ENCODE measurements around the gene TMEM258. TPM values are rescaled to one million over a fixed set of nuclear protein-coding genes. Genes with fewer than 3 reads are reported as not detected.

TMEM258 gene
- total RNA-seq, 2 experiments from 2014 or later: 172 to 176 TPM

DNA sequence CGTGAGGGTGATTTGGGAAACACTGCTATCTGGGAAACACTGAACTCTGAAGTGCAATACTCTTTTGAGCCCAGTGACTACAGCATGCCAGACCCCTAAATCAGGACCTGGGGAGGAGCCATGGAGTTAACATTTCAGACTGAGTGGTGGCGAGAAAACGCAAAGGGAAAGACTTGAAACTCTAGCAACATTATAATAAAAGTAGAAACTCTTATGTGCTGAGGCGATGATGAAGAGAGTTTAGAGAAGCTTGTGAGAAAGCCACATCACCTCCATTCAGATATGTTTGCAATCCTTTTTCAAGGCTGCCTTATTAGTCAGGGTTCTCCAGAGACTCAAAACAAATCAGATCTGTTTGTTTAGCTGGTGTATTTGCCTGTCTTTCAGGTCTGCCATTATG is 2.2 kb upstream of the TMEM258 start:
- ChIA-PET CTCF (interaction anchor here (0.6 to 9.4 kb wide), 3 partner anchors 20 to 157 kb away, joined by 3 to 115 read pairs (median 3); partner anchors contain the start of gene FADS1), POLR2A (interaction anchor here (1.8 kb wide), 1 partner anchor 21 kb away, joined by 5 read pairs; no protein-coding TSS in a partner anchor)
- H3K9me3 Mint-ChIP-seq (ENCODE audit: low read depth): no peaks in the 10 kb centered on the region
- peaks cover 52% of the 10 kb centered on the region for H3K36me3 Mint-ChIP-seq (ENCODE audit: low read depth)
- DNase-seq (no peak), ATAC-seq (no peak)
- H3K27ac Mint-ChIP-seq: no peak overlapping the region
- H3K4me3 Mint-ChIP-seq: peak overlapping the region; percentile 38
- H3K4me1 Mint-ChIP-seq: peaks cover 44% of the 10 kb centered on the region
- intact Hi-C loops (cut with DNase I, micrococcal nuclease): loop anchor here (5.0 kb wide), 2 partner anchors 328 to 933 kb away; partner anchors contain the start of genes HNRNPUL2 (in 1 of the 2), INCENP (in 1 of the 2) and TTC9C (in 1 of the 2)
- no peaks in the 10 kb centered on the region for H3K27me3 Mint-ChIP-seq

DNA sequence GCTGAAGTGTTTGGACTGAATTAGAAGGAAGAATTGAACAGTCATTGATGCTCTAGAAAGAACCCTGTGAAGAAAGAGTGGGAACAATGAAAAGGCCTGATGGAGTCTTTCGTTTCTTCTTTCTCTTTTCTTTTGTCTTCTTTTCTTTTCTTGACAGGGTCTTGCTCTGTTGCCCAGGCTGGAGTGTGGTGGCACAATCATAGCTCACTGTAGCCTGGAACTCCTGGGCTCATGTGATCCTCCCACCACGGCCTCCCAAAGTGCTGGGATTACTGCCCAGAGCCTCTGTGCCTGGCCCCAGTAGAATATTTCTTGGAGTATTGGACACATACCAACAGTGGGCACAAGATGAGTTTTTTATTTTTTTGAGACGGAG is 1.4 kb upstream of the TMEM258 start:
- no peak for DNase-seq
- POLR2A ChIA-PET: interaction anchor here (1.0 to 1.8 kb wide), 2 partner anchors 21 to 34 kb away, joined by 3 to 5 read pairs; no protein-coding TSS in a partner anchor
- peak overlapping the region; percentile 89 for H3K27ac Mint-ChIP-seq
- CTCF ChIA-PET: interaction anchor here (0.6 to 9.4 kb wide), 6 partner anchors 8 to 288 kb away, joined by 3 to 115 read pairs (median 4); partner anchors contain the start of gene FADS1
- ATAC-seq: no peak
- no peaks in the 10 kb centered on the region for H3K9me3 Mint-ChIP-seq (ENCODE audit: low read depth)
- H3K4me3 Mint-ChIP-seq: peak overlapping the region; percentile 92
- intact Hi-C loops (cut with DNase I, micrococcal nuclease): loop anchor here (2.0 to 5.0 kb wide), 3 partner anchors 23 to 933 kb away; partner anchors contain the start of genes FADS1 (in 1 of the 2), HNRNPUL2 (in 1 of the 2), INCENP (in 1 of the 2) and TTC9C (in 1 of the 2)
- H3K27me3 Mint-ChIP-seq: no peaks in the 10 kb centered on the region
- H3K36me3 Mint-ChIP-seq (ENCODE audit: low read depth): peaks cover 53% of the 10 kb centered on the region
- peaks cover 44% of the 10 kb centered on the region for H3K4me1 Mint-ChIP-seq

DNA sequence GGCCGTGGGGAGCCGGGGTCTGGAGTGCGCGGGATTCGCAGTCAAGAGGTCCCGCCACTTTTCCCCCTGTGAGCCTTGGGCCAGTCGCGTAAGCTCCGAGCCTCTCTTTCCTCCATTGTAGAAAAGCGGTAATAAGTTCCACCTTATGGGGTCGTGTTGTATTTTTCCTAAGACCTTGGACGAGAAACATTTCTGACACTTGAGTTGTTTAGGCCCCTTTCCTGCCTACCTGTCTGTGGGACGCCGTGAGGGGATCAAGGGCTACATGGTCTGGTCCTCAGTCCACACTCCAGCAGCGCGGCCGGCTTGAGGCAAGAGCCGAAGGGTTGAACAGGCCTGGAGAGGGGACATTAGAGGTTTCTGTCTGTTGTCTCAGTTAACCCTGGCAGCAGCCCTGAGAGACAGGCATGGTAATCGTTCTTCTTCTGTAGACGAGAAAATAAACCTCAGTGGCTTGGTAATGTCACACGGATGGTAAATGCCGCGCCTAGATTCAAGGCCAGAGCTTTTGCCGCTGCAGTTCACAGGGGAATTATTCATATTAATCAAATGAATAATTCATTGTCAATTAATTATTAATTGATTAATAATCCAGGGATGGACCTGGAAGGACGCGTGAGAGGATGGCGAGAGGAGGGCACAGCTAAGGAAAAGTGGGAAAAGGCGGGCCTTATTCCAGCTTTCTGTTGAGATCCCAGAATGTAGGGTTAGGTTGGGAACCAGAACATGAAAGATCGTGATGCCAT is 857 bp upstream of the TMEM258 start:
- intact Hi-C loops (cut with DNase I, micrococcal nuclease): loop anchor here (2.0 to 5.0 kb wide), 3 partner anchors 24 to 934 kb away; partner anchors contain the start of genes FADS1 (in 1 of the 2), HNRNPUL2 (in 1 of the 2), INCENP (in 1 of the 2) and TTC9C (in 1 of the 2)
- peak overlapping the region; percentile 92 for H3K4me3 Mint-ChIP-seq
- ChIA-PET CTCF (interaction anchor here (0.6 to 9.4 kb wide), 11 partner anchors 9 to 289 kb away, joined by 3 to 115 read pairs (median 4); partner anchors contain the start of gene FADS1), POLR2A (interaction anchor here (0.6 to 1.8 kb wide), 4 partner anchors 11 to 106 kb away, joined by 3 to 5 read pairs (median 3); no protein-coding TSS in a partner anchor)
- H3K36me3 Mint-ChIP-seq (ENCODE audit: low read depth): peaks cover 51% of the 10 kb centered on the region
- DNase-seq: peak; percentile 22
- no peaks in the 10 kb centered on the region for H3K27me3 Mint-ChIP-seq
- H3K27ac Mint-ChIP-seq: peak overlapping the region; percentile 98
- ATAC-seq: peak; percentile 33
- H3K9me3 Mint-ChIP-seq (ENCODE audit: low read depth): no peaks in the 10 kb centered on the region
- peaks cover 44% of the 10 kb centered on the region for H3K4me1 Mint-ChIP-seq

DNA sequence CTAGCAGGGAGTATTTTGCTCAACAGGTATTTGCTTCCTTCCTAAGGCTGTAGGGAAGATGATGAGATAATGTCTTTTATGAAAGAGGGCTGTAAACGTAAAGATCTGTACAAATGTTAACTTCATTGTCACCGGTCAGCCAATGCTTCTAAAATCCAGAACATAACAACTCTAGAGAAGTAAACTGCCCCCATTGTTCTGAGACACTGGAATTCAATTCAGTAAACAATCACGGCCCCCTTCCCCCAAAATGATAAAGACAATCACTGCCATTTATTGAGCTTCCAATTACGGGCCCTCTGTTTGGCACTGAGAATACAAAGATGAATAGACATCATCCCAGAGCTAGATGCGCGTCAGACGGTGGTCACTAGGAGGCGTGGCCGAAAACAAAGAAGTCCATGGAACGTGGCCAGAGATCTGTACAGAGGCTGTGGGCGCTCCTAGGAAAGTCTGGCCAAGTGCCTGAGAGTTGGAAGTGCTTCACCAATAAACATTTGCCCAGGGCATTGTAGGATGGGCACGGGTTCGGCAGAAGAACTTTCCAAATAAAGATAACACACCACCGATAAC is 576 bp downstream of the TMEM258 start:
- peak; percentile 73 for DNase-seq
- intact Hi-C loops (cut with DNase I, micrococcal nuclease): loop anchor here (1.0 to 5.0 kb wide), 14 partner anchors 15 to 935 kb away; partner anchors contain the start of genes INCENP (in 2 of the 2), CPSF7 (in 1 of the 2), FADS1 (in 1 of the 2) and FADS3 (in 1 of the 2)
- H3K4me3 Mint-ChIP-seq: peak overlapping the region; percentile 92
- CTCF ChIA-PET: interaction anchor here (0.7 to 9.4 kb wide), 5 partner anchors 22 to 596 kb away, joined by 3 to 115 read pairs (median 3); partner anchors contain the start of gene FADS1
- peaks cover 47% of the 10 kb centered on the region for H3K36me3 Mint-ChIP-seq (ENCODE audit: low read depth)
- peaks cover 39% of the 10 kb centered on the region for H3K4me1 Mint-ChIP-seq
- ATAC-seq: peak; percentile 54
- POLR2A ChIA-PET: interaction anchor here (0.6 to 1.4 kb wide), 4 partner anchors 23 to 250 kb away, joined by 3 to 5 read pairs (median 4); no protein-coding TSS in a partner anchor
- no peaks in the 10 kb centered on the region for H3K9me3 Mint-ChIP-seq (ENCODE audit: low read depth)
- peak overlapping the region; percentile 98 for H3K27ac Mint-ChIP-seq
- no peaks in the 10 kb centered on the region for H3K27me3 Mint-ChIP-seq

GRCh38 chr11:61787928-61788491 is 4.4 kb downstream of the TMEM258 start:
- H3K9me3 Mint-ChIP-seq (ENCODE audit: low read depth): no peaks in the 10 kb centered on the region
- ATAC-seq: no peak
- POLR2A ChIA-PET: no interaction called here
- CTCF ChIA-PET: interaction anchor here (0.6 to 2.8 kb wide), 4 partner anchors 9 to 784 kb away, joined by 3 to 17 read pairs (median 4); no protein-coding TSS in a partner anchor
- H3K4me3 Mint-ChIP-seq: no peak overlapping the region
- H3K4me1 Mint-ChIP-seq: peaks cover 16% of the 10 kb centered on the region
- intact Hi-C loops (cut with DNase I, micrococcal nuclease): loop anchor here in 1 of 2 experiments (1.0 kb wide), 1 partner anchor 41 kb away; no protein-coding TSS in a partner anchor
- H3K36me3 Mint-ChIP-seq (ENCODE audit: low read depth): peaks cover 28% of the 10 kb centered on the region
- DNase-seq: peak; percentile 39
- H3K27ac Mint-ChIP-seq: no peak overlapping the region
- H3K27me3 Mint-ChIP-seq: no peaks in the 10 kb centered on the region

- ChIA-PET CTCF (interaction anchor here (0.6 to 2.8 kb wide), 3 partner anchors 11 to 154 kb away, joined by 3 to 17 read pairs (median 3); no protein-coding TSS in a partner anchor), POLR2A (no interaction called here)
- intact Hi-C loops (cut with DNase I, micrococcal nuclease): no loop called here
- Mint-ChIP-seq H3K4me1 (peaks cover 8% of the 10 kb centered on the region), H3K27ac (no peak overlapping the region), H3K4me3 (no peak overlapping the region), H3K9me3 (ENCODE audit: low read depth) (no peaks in the 10 kb centered on the region), H3K27me3 (no peaks in the 10 kb centered on the region), H3K36me3 (ENCODE audit: low read depth) (peaks cover 22% of the 10 kb centered on the region)
- ATAC-seq: no peak
- DNase-seq: no peak
Measured at GRCh38 chr11:61785837-61786402, 6.5 kb downstream of the TMEM258 start.

- ChIA-PET POLR2A (no interaction called here), CTCF (interaction anchor here (0.6 to 1.5 kb wide), 2 partner anchors 12 to 82 kb away, joined by 3 read pairs; no protein-coding TSS in a partner anchor)
- no peak for ATAC-seq
- Mint-ChIP-seq H3K9me3 (ENCODE audit: low read depth) (no peaks in the 10 kb centered on the region), H3K27ac (no peak overlapping the region), H3K27me3 (no peaks in the 10 kb centered on the region), H3K4me1 (no peaks in the 10 kb centered on the region), H3K4me3 (no peak overlapping the region), H3K36me3 (ENCODE audit: low read depth) (peaks cover 15% of the 10 kb centered on the region)
- no peak for DNase-seq
- intact Hi-C loops (cut with DNase I, micrococcal nuclease): no loop called here
Measured at GRCh38 chr11:61784506-61784805, 7.9 kb downstream of the TMEM258 start.

DNA sequence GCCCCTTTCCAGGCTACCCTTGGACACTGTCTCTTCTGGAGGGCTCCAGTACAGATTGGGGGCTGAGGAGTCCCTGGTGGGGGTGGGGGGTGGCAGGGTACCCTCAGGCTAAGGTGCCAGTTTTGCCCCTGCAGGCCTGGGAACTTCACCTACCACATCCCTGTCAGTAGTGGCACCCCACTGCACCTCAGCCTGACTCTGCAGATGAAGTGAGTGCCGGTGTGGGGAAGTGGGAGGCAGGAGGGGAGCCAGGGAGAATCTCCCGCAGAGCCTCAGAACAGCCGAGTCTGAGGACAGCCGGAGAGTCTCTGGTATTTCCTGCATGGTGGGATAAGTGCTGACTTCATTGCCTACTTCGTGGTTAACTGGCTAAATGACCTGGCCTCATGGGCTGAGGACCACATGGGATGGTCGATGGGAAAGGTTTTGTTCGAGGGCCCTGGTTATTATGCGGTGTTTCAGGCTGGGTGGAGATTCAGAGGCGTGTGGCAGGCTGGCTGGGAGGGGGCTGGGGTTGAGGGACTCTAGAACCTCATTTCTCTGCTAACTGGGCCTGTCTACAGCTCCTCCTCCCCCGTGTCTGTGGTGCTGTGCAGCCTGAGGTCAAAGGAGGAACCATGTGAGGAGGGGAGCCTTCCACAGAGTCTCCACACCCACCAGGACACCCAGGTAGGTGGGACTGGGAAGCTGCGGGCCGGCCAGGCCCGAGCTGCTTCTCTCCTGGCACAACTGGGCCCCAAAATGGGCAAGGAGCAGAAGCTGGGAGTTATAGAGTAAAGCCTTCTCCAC is 8.5 kb downstream of the TMEM258 start:
- H3K4me3 Mint-ChIP-seq: no peak overlapping the region
- H3K9me3 Mint-ChIP-seq (ENCODE audit: low read depth): no peaks in the 10 kb centered on the region
- ChIA-PET CTCF (interaction anchor here (0.6 to 1.5 kb wide), 2 partner anchors 13 to 83 kb away, joined by 3 read pairs; no protein-coding TSS in a partner anchor), POLR2A (no interaction called here)
- ATAC-seq (no peak), DNase-seq (no peak)
- peaks cover 9% of the 10 kb centered on the region for H3K36me3 Mint-ChIP-seq (ENCODE audit: low read depth)
- H3K27me3 Mint-ChIP-seq: no peaks in the 10 kb centered on the region
- H3K4me1 Mint-ChIP-seq: no peaks in the 10 kb centered on the region
- intact Hi-C loops (cut with DNase I, micrococcal nuclease): no loop called here
- H3K27ac Mint-ChIP-seq: no peak overlapping the region

- H3K27ac Mint-ChIP-seq: no peak overlapping the region
- ATAC-seq (no peak), DNase-seq (no peak)
- CTCF ChIA-PET: interaction anchor here (0.5 to 3.1 kb wide), 3 partner anchors 11 to 776 kb away, joined by 3 to 14 read pairs (median 3); no protein-coding TSS in a partner anchor
- no peak overlapping the region for H3K4me3 Mint-ChIP-seq
- H3K27me3 Mint-ChIP-seq: peaks cover 4% of the 10 kb centered on the region
- H3K4me1 Mint-ChIP-seq: peaks cover 2% of the 10 kb centered on the region
- H3K36me3 Mint-ChIP-seq (ENCODE audit: low read depth): peaks cover 4% of the 10 kb centered on the region
- H3K9me3 Mint-ChIP-seq (ENCODE audit: low read depth): no peaks in the 10 kb centered on the region
- intact Hi-C loops (cut with DNase I, micrococcal nuclease): no loop called here
- POLR2A ChIA-PET: interaction anchor here (0.7 kb wide), 1 partner anchor 1144 kb away, joined by 3 read pairs; no protein-coding TSS in a partner anchor
Measured at GRCh38 chr11:61782841-61783240, 9.6 kb downstream of the TMEM258 start.

GRCh38 chr11:61782299-61782698 is 10.1 kb downstream of the TMEM258 start:
- intact Hi-C loops (cut with DNase I, micrococcal nuclease): no loop called here
- Mint-ChIP-seq H3K9me3 (ENCODE audit: low read depth) (no peaks in the 10 kb centered on the region), H3K27me3 (peaks cover 5% of the 10 kb centered on the region), H3K4me1 (peaks cover 5% of the 10 kb centered on the region), H3K4me3 (no peak overlapping the region), H3K27ac (no peak overlapping the region), H3K36me3 (ENCODE audit: low read depth) (peaks cover 4% of the 10 kb centered on the region)
- CTCF ChIA-PET: interaction anchor here (1.0 to 3.1 kb wide), 2 partner anchors 10 to 15 kb away, joined by 3 to 14 read pairs; no protein-coding TSS in a partner anchor
- POLR2A ChIA-PET: interaction anchor here (0.7 to 1.0 kb wide), 2 partner anchors 11 to 1144 kb away, joined by 3 read pairs; partner anchors contain the start of gene FEN1
- DNase-seq (no peak), ATAC-seq (no peak)

Measured in activated CD4-positive, alpha-beta T cell treated with anti-CD3 and anti-CD28 coated beads for 36 hours (primary cell).